OCI-LY1 (cell line): ENCODE results near the gene WTAP.
"Not testable (repeated sequence)": the region's sequence is repeated elsewhere in the genome, so short reads cannot be mapped to it uniquely, and the experiment has no call there.

Source experiments
- H2AFZ ChIP-seq: fragments of 200-600 bp; sonication (generic), shearing (Covaris generic); 2 replicates; pipeline ENCODE4 v1.6.0; 2014; ENCODE audit warnings: antibody characterized with exemption, mild to moderate bottlenecking, low read length
- H3F3A ChIP-seq: fragments of 200-600 bp; sonication (generic), shearing (Covaris generic); 2 replicates; pipeline ENCODE4 v1.6.0; 2014; ENCODE audit warnings: mild to moderate bottlenecking, antibody characterized with exemption, low read length, moderate library complexity; ENCODE audit not compliant: insufficient read depth
- H3K27ac ChIP-seq: fragments of 200-600 bp; sonication (generic); 2 replicates; pipeline ENCODE4 v1.5.1; 2014; ENCODE audit warnings: low read length, mixed run types, mild to moderate bottlenecking, low read depth; ENCODE audit not compliant: poor library complexity, severe bottlenecking
- H3K27me3 ChIP-seq: fragments of 200-600 bp; sonication (generic); 2 replicates; pipeline ENCODE4 v1.6.0; 2014; ENCODE audit warnings: antibody characterized with exemption, mild to moderate bottlenecking, low read length, moderate library complexity; ENCODE audit not compliant: insufficient read depth
- H3K36me3 ChIP-seq: fragments of 200-600 bp; sonication (generic); 2 replicates; pipeline ENCODE4 v1.6.1; 2014; ENCODE audit warnings: mild to moderate bottlenecking, antibody characterized with exemption, low read length, moderate library complexity, mixed read lengths; ENCODE audit not compliant: insufficient read depth
- H3K4me1 ChIP-seq: fragments of 200-600 bp; sonication (generic); 2 replicates; pipeline ENCODE4 v1.5.1; 2014; ENCODE audit warnings: mild to moderate bottlenecking, low read length, moderate library complexity; ENCODE audit not compliant: insufficient read depth, severe bottlenecking
- H3K4me2 ChIP-seq: fragments of 200-600 bp; sonication (generic), shearing (Covaris generic); 2 replicates; pipeline ENCODE4 v1.6.1; 2014; ENCODE audit warnings: low read length
- H3K4me3 ChIP-seq: fragments of 200-600 bp; sonication (generic); 2 replicates; pipeline ENCODE4 v1.5.1; 2014; ENCODE audit warnings: low read length, low read depth, mild to moderate bottlenecking, mixed read lengths; ENCODE audit not compliant: poor library complexity, severe bottlenecking
- H3K79me2 ChIP-seq: fragments of 200-600 bp; shearing (Covaris generic); 2 replicates; pipeline ENCODE4 v1.6.1; 2016; ENCODE audit warnings: mixed run types, low read length, mixed read lengths; ENCODE audit not compliant: insufficient read depth
- H3K9ac ChIP-seq: fragments of 200-600 bp; sonication (generic), shearing (Covaris generic); 2 replicates; pipeline ENCODE4 v1.6.1; 2014; ENCODE audit warnings: mild to moderate bottlenecking, low read length, mixed read lengths
- H3K9me2 ChIP-seq: fragments of 200-600 bp; sonication (generic), shearing (Covaris generic); 2 replicates; pipeline ENCODE4 v1.6.1; 2014; ENCODE audit warnings: low read depth, mild to moderate bottlenecking, low read length, mixed read lengths
- H3K9me3 ChIP-seq: fragments of 200-600 bp; shearing (Covaris generic); 2 replicates; pipeline ENCODE4 v1.6.1; 2014; ENCODE audit warnings: low read length, mixed read lengths
- H4K20me1 ChIP-seq: fragments of 200-600 bp; sonication (generic), shearing (Covaris generic); 2 replicates; pipeline ENCODE4 v1.6.0; 2016; ENCODE audit warnings: mild to moderate bottlenecking, low read length; ENCODE audit not compliant: insufficient read depth
- EZH2 ChIP-seq: fragments of 200-600 bp; sonication (generic), shearing (Covaris generic); IDR thresholded peaks from 2 replicates; pipeline ENCODE4 v1.8.0; 2017; ENCODE audit warnings: borderline replicate concordance, mixed run types, mild to moderate bottlenecking, antibody characterized with exemption, low read length, moderate library complexity, mixed read lengths
- TF ChIP-seq, protein P1 (sequence below): fragments of 200-600 bp; sonication (generic), shearing (Covaris generic); IDR thresholded peaks from 2 replicates; pipeline ENCODE4 v1.5.1; 2017; ENCODE audit warnings: mild to moderate bottlenecking, antibody characterized with exemption, low read length, moderate library complexity, mixed read lengths

WTAP gene

DNA sequence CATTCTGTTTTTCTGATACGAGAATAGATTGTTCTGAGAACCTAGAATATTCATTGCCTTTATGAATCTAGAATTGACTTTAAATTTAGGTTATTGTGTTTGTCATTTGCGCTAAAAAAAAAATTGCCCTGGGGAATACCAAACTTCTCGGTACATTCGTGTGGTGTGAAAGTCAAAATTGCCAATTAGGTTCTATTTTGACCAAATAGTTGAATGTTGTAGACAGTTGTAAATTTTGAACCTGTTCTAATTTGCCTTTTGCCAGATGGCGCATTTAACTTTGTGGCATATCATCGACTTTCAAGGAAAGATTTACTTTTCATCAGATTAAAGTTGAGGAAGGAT is 3.0 kb downstream of the WTAP start:
- Histone ChIP-seq H3F3A (no peaks in the 10 kb centered on the region), H3K36me3 (peaks cover 45% of the 10 kb centered on the region), H3K4me1 (peaks cover 57% of the 10 kb centered on the region), H3K9me2 (no peaks in the 10 kb centered on the region), H3K27ac (no peak overlapping the region), H3K9me3 (no peaks in the 10 kb centered on the region), H3K79me2 (peaks cover 90% of the 10 kb centered on the region), H3K4me2 (peak overlapping the region; percentile 91), H3K9ac (no peak overlapping the region; the same call in 1 of the 2 replicates), H3K27me3 (no peaks in the 10 kb centered on the region), H2AFZ (no peak overlapping the region), H3K4me3 (peak overlapping the region; percentile 93), H4K20me1 (0 out of 2 replicates have a peak, but pooled peaks cover 5% of the 10 kb centered on the region)
- TF ChIP-seq EZH2, result no peak
- TF ChIP-seq, protein P1, sequence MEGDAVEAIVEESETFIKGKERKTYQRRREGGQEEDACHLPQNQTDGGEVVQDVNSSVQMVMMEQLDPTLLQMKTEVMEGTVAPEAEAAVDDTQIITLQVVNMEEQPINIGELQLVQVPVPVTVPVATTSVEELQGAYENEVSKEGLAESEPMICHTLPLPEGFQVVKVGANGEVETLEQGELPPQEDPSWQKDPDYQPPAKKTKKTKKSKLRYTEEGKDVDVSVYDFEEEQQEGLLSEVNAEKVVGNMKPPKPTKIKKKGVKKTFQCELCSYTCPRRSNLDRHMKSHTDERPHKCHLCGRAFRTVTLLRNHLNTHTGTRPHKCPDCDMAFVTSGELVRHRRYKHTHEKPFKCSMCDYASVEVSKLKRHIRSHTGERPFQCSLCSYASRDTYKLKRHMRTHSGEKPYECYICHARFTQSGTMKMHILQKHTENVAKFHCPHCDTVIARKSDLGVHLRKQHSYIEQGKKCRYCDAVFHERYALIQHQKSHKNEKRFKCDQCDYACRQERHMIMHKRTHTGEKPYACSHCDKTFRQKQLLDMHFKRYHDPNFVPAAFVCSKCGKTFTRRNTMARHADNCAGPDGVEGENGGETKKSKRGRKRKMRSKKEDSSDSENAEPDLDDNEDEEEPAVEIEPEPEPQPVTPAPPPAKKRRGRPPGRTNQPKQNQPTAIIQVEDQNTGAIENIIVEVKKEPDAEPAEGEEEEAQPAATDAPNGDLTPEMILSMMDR, result no peak

GRCh38 chr6:159732550-159732949 is 5.2 kb downstream of the WTAP start:
- Histone ChIP-seq H3K36me3 (peaks cover 49% of the 10 kb centered on the region), H3K4me1 (peaks cover 50% of the 10 kb centered on the region), H3K79me2 (peaks cover 100% of the 10 kb centered on the region)
- not testable (repeated sequence) for H3K9ac ChIP-seq, H3K4me2 ChIP-seq, H3K9me3 ChIP-seq, H3K9me2 ChIP-seq, H3K4me3 ChIP-seq, H4K20me1 ChIP-seq, H2AFZ ChIP-seq, H3K27ac ChIP-seq, H3K27me3 ChIP-seq, H3F3A ChIP-seq

GRCh38 chr6:159733395-159733794 is 6.1 kb downstream of the WTAP start:
- Histone ChIP-seq H3K79me2 (peaks cover 100% of the 10 kb centered on the region), H3K36me3 (peaks cover 52% of the 10 kb centered on the region), H3K4me1 (peaks cover 50% of the 10 kb centered on the region)
- H3K4me3 ChIP-seq, H3K9me3 ChIP-seq, H3K4me2 ChIP-seq, H3K27ac ChIP-seq, H2AFZ ChIP-seq, H3F3A ChIP-seq, H3K9me2 ChIP-seq, H3K27me3 ChIP-seq, H4K20me1 ChIP-seq, H3K9ac ChIP-seq: not testable (repeated sequence)

DNA sequence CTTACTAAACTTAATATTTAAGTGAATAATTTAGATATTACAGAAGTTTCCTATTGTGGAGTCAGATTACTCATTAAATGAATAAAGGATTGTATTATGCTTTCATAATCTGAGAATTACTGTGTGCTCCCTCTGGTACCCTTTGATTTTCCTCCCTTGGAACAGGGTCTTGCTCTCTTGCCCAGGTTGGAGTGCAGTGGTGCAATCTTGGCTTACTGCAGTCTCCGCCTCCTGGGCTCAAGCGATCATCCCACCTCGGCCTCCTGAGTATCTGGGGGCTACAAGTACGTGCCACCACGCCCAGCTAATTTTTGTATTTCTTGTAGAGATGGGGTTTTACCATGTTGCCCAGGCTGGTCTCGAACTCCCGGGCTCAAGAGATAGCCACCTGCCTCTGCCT is 9.6 kb downstream of the WTAP start:
- Histone ChIP-seq H2AFZ (no peak overlapping the region), H3K4me2 (no peak overlapping the region), H3K9me2 (no peaks in the 10 kb centered on the region), H3F3A (no peaks in the 10 kb centered on the region; the same call in 1 of the 2 replicates), H3K79me2 (peaks cover 85% of the 10 kb centered on the region), H4K20me1 (peaks cover 9% of the 10 kb centered on the region), H3K36me3 (peaks cover 58% of the 10 kb centered on the region), H3K27ac (no peak overlapping the region), H3K9me3 (no peaks in the 10 kb centered on the region), H3K9ac (no peak overlapping the region), H3K27me3 (no peaks in the 10 kb centered on the region), H3K4me3 (no peak overlapping the region), H3K4me1 (peaks cover 16% of the 10 kb centered on the region)
- TF ChIP-seq, protein P1, result no peak
- no peak for TF ChIP-seq EZH2
